Gastroesophageal sphincter (tissue), 3 donors: Measurements from ENCODE around the gene PDZD2.

Experiments used
- CTCF ChIP-seq, 4 experiments: fragments of 200-600 bp in 2 of 4; fragments of 450-650 bp in 2 of 4; sonication (generic) in 1 of 4; IDR thresholded peaks; one replicate each; pipeline ENCODE4 v1.5.1; 2017 to 2019; ENCODE audit warnings: antibody characterized with exemption in 4 of 4, mild to moderate bottlenecking in 2 of 4, moderate library complexity in 2 of 4
- EP300 ChIP-seq: sonication (generic); formaldehyde crosslinking; IDR thresholded peaks from one replicate; pipeline ENCODE4 v1.6.1; 2017; ENCODE audit warnings: antibody characterized with exemption, mild to moderate bottlenecking
- POLR2A ChIP-seq, 2 donors: fragments of 450-650 bp; IDR thresholded peaks; one replicate each; pipeline ENCODE4 v1.6.1; 2017; ENCODE audit warnings: antibody characterized with exemption in 2 of 2, mild to moderate bottlenecking in 2 of 2, moderate library complexity in 1 of 2
- POLR2AphosphoS5 ChIP-seq: sonication (generic); formaldehyde crosslinking; IDR thresholded peaks from one replicate; pipeline ENCODE4 v1.6.1; 2017; ENCODE audit warnings: antibody characterized with exemption

- TF ChIP-seq CTCF (IDR thresholded peaks at IDR 0.05) (no peak), POLR2AphosphoS5 (no peak), POLR2A (IDR thresholded peaks at IDR 0.05) (no peak), EP300 (no peak)
Observed at GRCh38 chr5:31847354-31847753, 208.4 kb downstream of the PDZD2 start.
